ENCODE results near the gene RCAN2. TPM values are rescaled to one million over a fixed set of nuclear protein-coding genes. Genes with fewer than 3 reads are reported as not detected.
"Not testable (repeated sequence)": the region's sequence is repeated elsewhere in the genome, so short reads cannot be mapped to it uniquely, and the experiment has no call there.

The RCAN2 gene
- total RNA-seq, 1 experiment from 2014 or later: 0.44 TPM

- Histone ChIP-seq H3K79me2 (ENCODE audit: low read depth) (no peaks in the 10 kb centered on the region), H2AFZ (no peak overlapping the region), H3K36me3 (ENCODE audit: low read depth) (no peaks in the 10 kb centered on the region), H3K4me3 (no peak overlapping the region), H3K4me1 (replicated peaks; ENCODE audit: insufficient read depth) (no peaks in the 10 kb centered on the region), H3K27me3 (ENCODE audit: insufficient read depth, low read depth) (peaks cover 10% of the 10 kb centered on the region), H3K27ac (no peak overlapping the region), H3F3A (ENCODE audit: insufficient read depth, low read depth) (no peaks in the 10 kb centered on the region), H3K9me2 (ENCODE audit: insufficient read depth) (no peaks in the 10 kb centered on the region; the same call in 1 of the 2 replicates), H3K4me2 (no peak overlapping the region), H3K9me3 (ENCODE audit: insufficient read depth, low read depth) (no peaks in the 10 kb centered on the region), H4K20me1 (ENCODE audit: insufficient read depth) (no peaks in the 10 kb centered on the region)
- no peak for TF ChIP-seq CTCF (conservative IDR thresholded peaks at IDR 0.05)
- TF ChIP-seq EZH2 (IDR thresholded peaks at IDR 0.05; ENCODE audit: low read depth): no peak
- BruUV-seq (replicated peaks): no TSS peak
- CTCF ChIA-PET: no interaction called here
- POLR2A ChIA-PET (ENCODE audit: unreplicated experiment): no interaction called here
- intact Hi-C loops (cut with micrococcal nuclease; ENCODE audit: unreplicated experiment): no loop called here
- DNase-seq: no peak
These were observed 97.9 kb downstream of the RCAN2 start for GRCh38 chr6:46393161-46393939.

GRCh38 chr6:46392294-46392693 lies 99.0 kb downstream of the RCAN2 start:
- no peak overlapping the region for H3K4me2 ChIP-seq
- H3K27ac ChIP-seq: no peak overlapping the region
- intact Hi-C loops (cut with micrococcal nuclease; ENCODE audit: unreplicated experiment): no loop called here
- DNase-seq: no peak
- no peaks in the 10 kb centered on the region for H3F3A ChIP-seq (ENCODE audit: insufficient read depth, low read depth)
- CTCF ChIA-PET: no interaction called here
- TF ChIP-seq CTCF (conservative IDR thresholded peaks at IDR 0.05): no peak
- TF ChIP-seq EZH2 (IDR thresholded peaks at IDR 0.05; ENCODE audit: low read depth): no peak
- no peaks in the 10 kb centered on the region for H4K20me1 ChIP-seq (ENCODE audit: insufficient read depth)
- no peaks in the 10 kb centered on the region for H3K36me3 ChIP-seq (ENCODE audit: low read depth)
- H3K9me2 ChIP-seq (ENCODE audit: insufficient read depth): no peaks in the 10 kb centered on the region; the same call in 1 of the 2 replicates
- no peak overlapping the region for H3K4me3 ChIP-seq
- no peak overlapping the region for H2AFZ ChIP-seq
- no peaks in the 10 kb centered on the region for H3K9me3 ChIP-seq (ENCODE audit: insufficient read depth, low read depth)
- H3K79me2 ChIP-seq (ENCODE audit: low read depth): no peaks in the 10 kb centered on the region
- H3K27me3 ChIP-seq (ENCODE audit: insufficient read depth, low read depth): peaks cover 10% of the 10 kb centered on the region
- H3K4me1 ChIP-seq (replicated peaks; ENCODE audit: insufficient read depth): no peaks in the 10 kb centered on the region
- POLR2A ChIA-PET (ENCODE audit: unreplicated experiment): interaction anchor here (0.6 kb wide), 1 partner anchor 13 kb away, joined by 3 read pairs; no protein-coding TSS in a partner anchor
- no TSS peak for BruUV-seq (replicated peaks)

- Histone ChIP-seq H3K4me2 (no peak overlapping the region), H3K79me2 (ENCODE audit: low read depth) (no peaks in the 10 kb centered on the region), H4K20me1 (ENCODE audit: insufficient read depth) (no peaks in the 10 kb centered on the region), H3K9me3 (ENCODE audit: insufficient read depth, low read depth) (no peaks in the 10 kb centered on the region), H3K36me3 (ENCODE audit: low read depth) (no peaks in the 10 kb centered on the region), H3K4me1 (replicated peaks; ENCODE audit: insufficient read depth) (no peaks in the 10 kb centered on the region), H2AFZ (no peak overlapping the region), H3F3A (ENCODE audit: insufficient read depth, low read depth) (no peaks in the 10 kb centered on the region), H3K9me2 (ENCODE audit: insufficient read depth) (no peaks in the 10 kb centered on the region), H3K4me3 (no peak overlapping the region), H3K27me3 (ENCODE audit: insufficient read depth, low read depth) (peaks cover 10% of the 10 kb centered on the region), H3K27ac (no peak overlapping the region)
- POLR2A ChIA-PET (ENCODE audit: unreplicated experiment): no interaction called here
- BruUV-seq (replicated peaks): no TSS peak
- DNase-seq: no peak
- intact Hi-C loops (cut with micrococcal nuclease; ENCODE audit: unreplicated experiment): no loop called here
- CTCF ChIA-PET: no interaction called here
- no peak for TF ChIP-seq EZH2 (IDR thresholded peaks at IDR 0.05; ENCODE audit: low read depth)
- TF ChIP-seq CTCF (conservative IDR thresholded peaks at IDR 0.05): no peak
These were observed 100.9 kb downstream of the RCAN2 start for GRCh38 chr6:46390153-46390876.

GRCh38 chr6:46387728-46388127 lies 103.5 kb downstream of the RCAN2 start:
- H3K27ac ChIP-seq; H3K4me1 ChIP-seq (replicated peaks; ENCODE audit: insufficient read depth); H3K9me3 ChIP-seq (ENCODE audit: insufficient read depth, low read depth); H4K20me1 ChIP-seq (ENCODE audit: insufficient read depth); DNase-seq; H3K4me2 ChIP-seq; H3K4me3 ChIP-seq; H2AFZ ChIP-seq; CTCF ChIA-PET; H3K79me2 ChIP-seq (ENCODE audit: low read depth); H3K9me2 ChIP-seq (ENCODE audit: insufficient read depth); intact Hi-C loops (cut with micrococcal nuclease; ENCODE audit: unreplicated experiment); BruUV-seq (replicated peaks); H3K27me3 ChIP-seq (ENCODE audit: insufficient read depth, low read depth); POLR2A ChIA-PET (ENCODE audit: unreplicated experiment); H3K36me3 ChIP-seq (ENCODE audit: low read depth); H3F3A ChIP-seq (ENCODE audit: insufficient read depth, low read depth): not testable (repeated sequence)

Measured in PC-9 (cell line).